GM23338 (cell line): Measurements from ENCODE around the gene RET. TPM values are rescaled to one million over a fixed set of nuclear protein-coding genes. Genes with fewer than 3 reads are reported as not detected.

Experiments
- ATAC-seq: fragments of 200-7000 bp; cut with Tn5 transposase; 3 replicates; pipeline ENCODE4 v1.9.1; 2020
- DNase-seq: peaks from one replicate; pipeline ENCODE4 v3.0.0-alpha.2; 2015; ENCODE audit warnings: low spot score
- H2AFZ ChIP-seq: fragments of 200-600 bp; sonication (generic); 2 replicates; pipeline ENCODE4 v1.8.0; 2016; ENCODE audit warnings: antibody characterized with exemption, mild to moderate bottlenecking, moderate library complexity
- H3F3A ChIP-seq: fragments of 200-600 bp; sonication (generic); replicated peaks from 2 replicates; pipeline ENCODE4 v1.8.0; 2017; ENCODE audit warnings: antibody characterized with exemption, mixed run types, low read depth
- H3K27ac ChIP-seq: fragments of 200-600 bp; sonication (generic); 2 replicates; pipeline ENCODE4 v1.6.1; 2016; ENCODE audit warnings: low read depth
- H3K27me3 ChIP-seq: fragments of 200-600 bp; sonication (generic); 2 replicates; pipeline ENCODE4 v1.8.0; 2016; ENCODE audit warnings: mild to moderate bottlenecking, mixed run types, moderate library complexity; ENCODE audit not compliant: insufficient read depth
- H3K36me3 ChIP-seq: fragments of 200-600 bp; sonication (generic); 2 replicates; pipeline ENCODE4 v1.8.0; 2016; ENCODE audit warnings: mild to moderate bottlenecking; ENCODE audit not compliant: insufficient read depth
- H3K4me1 ChIP-seq: fragments of 200-600 bp; sonication (generic); 2 replicates; pipeline ENCODE4 v1.8.0; 2016; ENCODE audit warnings: mild to moderate bottlenecking, moderate library complexity; ENCODE audit not compliant: insufficient read depth
- H3K4me2 ChIP-seq: fragments of 200-600 bp; sonication (generic); 2 replicates; pipeline ENCODE4 v1.7.1; 2017; ENCODE audit warnings: mixed run types
- H3K4me3 ChIP-seq: fragments of 200-600 bp; sonication (generic); 2 replicates; pipeline ENCODE4 v1.6.1; 2016; ENCODE audit warnings: mixed run types
- H3K79me2 ChIP-seq: fragments of 200-600 bp; sonication (generic); replicated peaks from 2 replicates; pipeline ENCODE4 v1.8.0; 2017; ENCODE audit warnings: mild to moderate bottlenecking; ENCODE audit not compliant: insufficient read depth
- H3K9me2 ChIP-seq: fragments of 200-600 bp; sonication (generic); 2 replicates; pipeline ENCODE4 v1.8.0; 2017; ENCODE audit not compliant: insufficient read depth
- H4K20me1 ChIP-seq: fragments of 200-600 bp; sonication (generic); replicated peaks from 2 replicates; pipeline ENCODE4 v1.8.0; 2017; ENCODE audit warnings: mild to moderate bottlenecking; ENCODE audit not compliant: insufficient read depth
- H3K27ac Mint-ChIP-seq: 2 replicates; pipeline ENCODE4 v1.8.0; 2020; ENCODE audit warnings: inconsistent platforms, mild to moderate bottlenecking, moderate library complexity, mixed read lengths
- H3K27me3 Mint-ChIP-seq: 3 replicates; pipeline ENCODE4 v1.8.0; 2022; ENCODE audit warnings: low read depth, mild to moderate bottlenecking, moderate library complexity, mixed read lengths, inconsistent platforms; ENCODE audit not compliant: insufficient read depth, poor library complexity
- H3K36me3 Mint-ChIP-seq: 3 replicates; pipeline ENCODE4 v1.8.0; 2021; ENCODE audit warnings: low read depth, mild to moderate bottlenecking, inconsistent platforms, moderate library complexity, mixed read lengths
- H3K4me1 Mint-ChIP-seq: 3 replicates; pipeline ENCODE4 v1.8.0; 2020; ENCODE audit warnings: mild to moderate bottlenecking, inconsistent platforms, mixed read lengths
- H3K4me3 Mint-ChIP-seq: 3 replicates; pipeline ENCODE4 v1.8.0; 2021; ENCODE audit warnings: moderate library complexity, mild to moderate bottlenecking, inconsistent platforms, mixed read lengths
- H3K9me3 Mint-ChIP-seq: 3 replicates; pipeline ENCODE4 v1.8.0; 2020; ENCODE audit warnings: moderate library complexity, mild to moderate bottlenecking, inconsistent platforms, mixed read lengths
- CTCF ChIP-seq, 2 experiments: fragments of 200-600 bp in 1 of 2; sonication (generic) in 1 of 2; conservative IDR thresholded peaks; 2 replicates each; pipeline versions ENCODE4 v1.5.1 to v1.6.1; 2016 to 2017; ENCODE audit warnings: antibody characterized with exemption in 2 of 2, low read depth in 2 of 2, mild to moderate bottlenecking in 2 of 2, moderate library complexity in 1 of 2
- ETS1 ChIP-seq: IDR thresholded peaks from 2 replicates; pipeline ENCODE4 v1.6.1; 2016; ENCODE audit warnings: antibody characterized with exemption
- JUNB ChIP-seq: IDR thresholded peaks from one replicate; pipeline ENCODE4 v1.6.1; 2016; ENCODE audit warnings: antibody characterized with exemption; ENCODE audit not compliant: unreplicated experiment
- POLR2AphosphoS5 ChIP-seq: IDR thresholded peaks from 2 replicates; pipeline ENCODE4 v1.6.1; 2016; ENCODE audit warnings: antibody characterized with exemption, low read depth
- REST ChIP-seq: IDR thresholded peaks from one replicate; pipeline ENCODE4 v1.6.1; 2018; ENCODE audit warnings: antibody characterized with exemption; ENCODE audit not compliant: unreplicated experiment
- ZNF462 ChIP-seq: fragments of 250-450 bp; sonication (Bioruptor Pico); IDR thresholded peaks from 2 replicates; pipeline ENCODE4 v1.5.0; 2020; ENCODE audit warnings: mild to moderate bottlenecking, moderate library complexity
- polyA plus RNA-seq: library from polyadenylated mRNA; unstranded; fragments of >200 nt; fragmentation: Nextera tagmentation; extraction: Ambion mirVana; gene quantifications from 2 replicates; pipeline ENCODE4 v1.2.1, GENCODE V29; 2016
- total RNA-seq: library from RNA; depleted of rRNA; stranded (reverse); fragments of >200 nt; shearing (Covaris generic); gene quantifications from 2 replicates; pipeline ENCODE4 v1.2.3, GENCODE V29; 2014

RET gene
- total and polyA plus RNA-seq, 2 experiments from 2014 or later = 5.5 to 9.8 TPM

GRCh38 chr10:43054593-43054992, 22.3 kb upstream of the RET start:
- no peak for DNase-seq
- no peak overlapping the region for H3K4me3 Mint-ChIP-seq
- peaks cover 11% of the 10 kb centered on the region for H3K4me1 Mint-ChIP-seq
- no peak overlapping the region for H3K4me3 ChIP-seq
- no peak overlapping the region for H3K27ac Mint-ChIP-seq
- no peaks in the 10 kb centered on the region for H3K9me2 ChIP-seq
- no peak for ATAC-seq
- H3K4me2 ChIP-seq = no peak overlapping the region
- peaks cover 6% of the 10 kb centered on the region for H3K27me3 Mint-ChIP-seq
- H2AFZ ChIP-seq = no peak overlapping the region
- H3K27me3 ChIP-seq = no peaks in the 10 kb centered on the region
- no peaks in the 10 kb centered on the region for H3K36me3 ChIP-seq
- no peak overlapping the region for H3K27ac ChIP-seq
- no peak for TF ChIP-seq REST
- TF ChIP-seq CTCF (conservative IDR thresholded peaks at IDR 0.05; ENCODE audit: low read depth in 2 of 2) = no peak
- no peak for TF ChIP-seq ETS1
- no peak for TF ChIP-seq JUNB
- TF ChIP-seq ZNF462 (CRISPR knock-in tag) = no peak
- TF ChIP-seq POLR2AphosphoS5 = no peak
- H4K20me1 ChIP-seq = no peaks in the 10 kb centered on the region; the same call in 1 of the 2 replicates
- H3K4me1 ChIP-seq = no peaks in the 10 kb centered on the region
- H3K36me3 Mint-ChIP-seq = no peaks in the 10 kb centered on the region
- no peaks in the 10 kb centered on the region for H3K79me2 ChIP-seq
- no peaks in the 10 kb centered on the region for H3F3A ChIP-seq
- no peaks in the 10 kb centered on the region for H3K9me3 Mint-ChIP-seq
